ENCODE measurements around the gene STRBP. TPM values are rescaled to one million over a fixed set of nuclear protein-coding genes. Genes with fewer than 3 reads are reported as not detected.

STRBP gene
- total RNA-seq, 1 experiment from 2014 or later: 96.3 TPM

DNA sequence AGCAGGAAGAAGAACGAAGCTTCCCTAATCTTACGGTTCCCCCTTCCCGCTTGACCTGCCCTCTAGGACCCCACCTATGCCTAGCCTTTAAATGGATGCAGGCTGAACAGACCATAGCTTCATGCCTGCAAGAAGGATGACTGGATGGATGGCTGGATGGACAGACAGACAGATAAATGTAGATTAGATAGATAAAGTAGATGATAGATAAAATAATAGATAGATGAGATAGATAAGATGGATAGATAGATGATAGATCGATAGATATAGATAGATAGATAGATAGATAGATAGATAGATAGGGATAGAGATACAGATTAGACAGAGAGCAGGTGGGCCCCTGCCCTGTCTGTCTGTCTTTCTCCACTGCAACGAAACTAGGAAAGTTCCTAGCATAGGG lies 162.9 kb downstream of the STRBP start (continued):
- no peak for TF ChIP-seq CBFB (CRISPR knock-in tag; IDR thresholded peaks at IDR 0.05; ENCODE audit: low read depth)
- TF ChIP-seq, protein P1, sequence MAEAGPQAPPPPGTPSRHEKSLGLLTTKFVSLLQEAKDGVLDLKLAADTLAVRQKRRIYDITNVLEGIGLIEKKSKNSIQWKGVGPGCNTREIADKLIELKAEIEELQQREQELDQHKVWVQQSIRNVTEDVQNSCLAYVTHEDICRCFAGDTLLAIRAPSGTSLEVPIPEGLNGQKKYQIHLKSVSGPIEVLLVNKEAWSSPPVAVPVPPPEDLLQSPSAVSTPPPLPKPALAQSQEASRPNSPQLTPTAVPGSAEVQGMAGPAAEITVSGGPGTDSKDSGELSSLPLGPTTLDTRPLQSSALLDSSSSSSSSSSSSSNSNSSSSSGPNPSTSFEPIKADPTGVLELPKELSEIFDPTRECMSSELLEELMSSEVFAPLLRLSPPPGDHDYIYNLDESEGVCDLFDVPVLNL (CRISPR knock-in tag; IDR thresholded peaks at IDR 0.05; ENCODE audit: borderline replicate concordance, low read depth): no peak
- TF ChIP-seq, protein P2, sequence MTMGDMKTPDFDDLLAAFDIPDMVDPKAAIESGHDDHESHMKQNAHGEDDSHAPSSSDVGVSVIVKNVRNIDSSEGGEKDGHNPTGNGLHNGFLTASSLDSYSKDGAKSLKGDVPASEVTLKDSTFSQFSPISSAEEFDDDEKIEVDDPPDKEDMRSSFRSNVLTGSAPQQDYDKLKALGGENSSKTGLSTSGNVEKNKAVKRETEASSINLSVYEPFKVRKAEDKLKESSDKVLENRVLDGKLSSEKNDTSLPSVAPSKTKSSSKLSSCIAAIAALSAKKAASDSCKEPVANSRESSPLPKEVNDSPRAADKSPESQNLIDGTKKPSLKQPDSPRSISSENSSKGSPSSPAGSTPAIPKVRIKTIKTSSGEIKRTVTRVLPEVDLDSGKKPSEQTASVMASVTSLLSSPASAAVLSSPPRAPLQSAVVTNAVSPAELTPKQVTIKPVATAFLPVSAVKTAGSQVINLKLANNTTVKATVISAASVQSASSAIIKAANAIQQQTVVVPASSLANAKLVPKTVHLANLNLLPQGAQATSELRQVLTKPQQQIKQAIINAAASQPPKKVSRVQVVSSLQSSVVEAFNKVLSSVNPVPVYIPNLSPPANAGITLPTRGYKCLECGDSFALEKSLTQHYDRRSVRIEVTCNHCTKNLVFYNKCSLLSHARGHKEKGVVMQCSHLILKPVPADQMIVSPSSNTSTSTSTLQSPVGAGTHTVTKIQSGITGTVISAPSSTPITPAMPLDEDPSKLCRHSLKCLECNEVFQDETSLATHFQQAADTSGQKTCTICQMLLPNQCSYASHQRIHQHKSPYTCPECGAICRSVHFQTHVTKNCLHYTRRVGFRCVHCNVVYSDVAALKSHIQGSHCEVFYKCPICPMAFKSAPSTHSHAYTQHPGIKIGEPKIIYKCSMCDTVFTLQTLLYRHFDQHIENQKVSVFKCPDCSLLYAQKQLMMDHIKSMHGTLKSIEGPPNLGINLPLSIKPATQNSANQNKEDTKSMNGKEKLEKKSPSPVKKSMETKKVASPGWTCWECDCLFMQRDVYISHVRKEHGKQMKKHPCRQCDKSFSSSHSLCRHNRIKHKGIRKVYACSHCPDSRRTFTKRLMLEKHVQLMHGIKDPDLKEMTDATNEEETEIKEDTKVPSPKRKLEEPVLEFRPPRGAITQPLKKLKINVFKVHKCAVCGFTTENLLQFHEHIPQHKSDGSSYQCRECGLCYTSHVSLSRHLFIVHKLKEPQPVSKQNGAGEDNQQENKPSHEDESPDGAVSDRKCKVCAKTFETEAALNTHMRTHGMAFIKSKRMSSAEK (CRISPR knock-in tag; IDR thresholded peaks at IDR 0.05; ENCODE audit: borderline replicate concordance): no peak
- TF ChIP-seq NR1H2 (CRISPR knock-in tag; IDR thresholded peaks at IDR 0.05): no peak
- no peak for TF ChIP-seq TP53 (CRISPR knock-in tag; IDR thresholded peaks at IDR 0.05)
- TF ChIP-seq GRHL2 (CRISPR knock-in tag; IDR thresholded peaks at IDR 0.05; ENCODE audit: insufficient replicate concordance, severe bottlenecking): no peak
- TF ChIP-seq, protein P3, sequence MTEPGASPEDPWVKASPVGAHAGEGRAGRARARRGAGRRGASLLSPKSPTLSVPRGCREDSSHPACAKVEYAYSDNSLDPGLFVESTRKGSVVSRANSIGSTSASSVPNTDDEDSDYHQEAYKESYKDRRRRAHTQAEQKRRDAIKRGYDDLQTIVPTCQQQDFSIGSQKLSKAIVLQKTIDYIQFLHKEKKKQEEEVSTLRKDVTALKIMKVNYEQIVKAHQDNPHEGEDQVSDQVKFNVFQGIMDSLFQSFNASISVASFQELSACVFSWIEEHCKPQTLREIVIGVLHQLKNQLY (CRISPR knock-in tag; IDR thresholded peaks at IDR 0.05): no peak

DNA sequence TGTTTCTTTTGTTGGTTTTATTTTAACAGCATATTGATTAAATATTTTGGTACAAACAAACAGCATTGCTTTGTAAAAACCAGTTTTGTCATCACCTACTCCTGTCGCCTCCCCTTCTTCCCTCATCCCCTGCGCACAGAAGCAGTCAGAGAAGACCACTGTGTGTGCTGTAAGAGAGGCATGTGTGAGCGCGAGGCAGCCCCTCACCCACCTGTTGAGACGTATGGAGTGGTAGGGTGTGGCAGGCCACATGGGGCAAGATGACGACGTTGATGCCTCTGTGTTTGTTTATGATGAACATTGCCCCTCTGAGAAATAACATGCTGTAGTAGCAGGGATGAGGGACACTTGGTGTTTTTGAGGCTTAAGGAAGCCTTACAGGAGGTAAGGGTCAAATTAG lies 163.6 kb downstream of the STRBP start:
- Mint-ChIP-seq H3K4me3 (no peak overlapping the region), H3K9me3 (no peaks in the 10 kb centered on the region), H3K4me1 (peaks cover 10% of the 10 kb centered on the region), H3K27me3 (ENCODE audit: low read depth) (no peaks in the 10 kb centered on the region), H3K27ac (no peak overlapping the region), H3K36me3 (peaks cover 40% of the 10 kb centered on the region)
- ChIA-PET POLR2A (no interaction called here), CTCF (no interaction called here)
- DNase-seq (ENCODE audit: low spot score): no peak
- TF ChIP-seq, protein P4, sequence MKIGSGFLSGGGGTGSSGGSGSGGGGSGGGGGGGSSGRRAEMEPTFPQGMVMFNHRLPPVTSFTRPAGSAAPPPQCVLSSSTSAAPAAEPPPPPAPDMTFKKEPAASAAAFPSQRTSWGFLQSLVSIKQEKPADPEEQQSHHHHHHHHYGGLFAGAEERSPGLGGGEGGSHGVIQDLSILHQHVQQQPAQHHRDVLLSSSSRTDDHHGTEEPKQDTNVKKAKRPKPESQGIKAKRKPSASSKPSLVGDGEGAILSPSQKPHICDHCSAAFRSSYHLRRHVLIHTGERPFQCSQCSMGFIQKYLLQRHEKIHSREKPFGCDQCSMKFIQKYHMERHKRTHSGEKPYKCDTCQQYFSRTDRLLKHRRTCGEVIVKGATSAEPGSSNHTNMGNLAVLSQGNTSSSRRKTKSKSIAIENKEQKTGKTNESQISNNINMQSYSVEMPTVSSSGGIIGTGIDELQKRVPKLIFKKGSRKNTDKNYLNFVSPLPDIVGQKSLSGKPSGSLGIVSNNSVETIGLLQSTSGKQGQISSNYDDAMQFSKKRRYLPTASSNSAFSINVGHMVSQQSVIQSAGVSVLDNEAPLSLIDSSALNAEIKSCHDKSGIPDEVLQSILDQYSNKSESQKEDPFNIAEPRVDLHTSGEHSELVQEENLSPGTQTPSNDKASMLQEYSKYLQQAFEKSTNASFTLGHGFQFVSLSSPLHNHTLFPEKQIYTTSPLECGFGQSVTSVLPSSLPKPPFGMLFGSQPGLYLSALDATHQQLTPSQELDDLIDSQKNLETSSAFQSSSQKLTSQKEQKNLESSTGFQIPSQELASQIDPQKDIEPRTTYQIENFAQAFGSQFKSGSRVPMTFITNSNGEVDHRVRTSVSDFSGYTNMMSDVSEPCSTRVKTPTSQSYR (CRISPR knock-in tag; IDR thresholded peaks at IDR 0.05): no peak
- TF ChIP-seq, protein P5, sequence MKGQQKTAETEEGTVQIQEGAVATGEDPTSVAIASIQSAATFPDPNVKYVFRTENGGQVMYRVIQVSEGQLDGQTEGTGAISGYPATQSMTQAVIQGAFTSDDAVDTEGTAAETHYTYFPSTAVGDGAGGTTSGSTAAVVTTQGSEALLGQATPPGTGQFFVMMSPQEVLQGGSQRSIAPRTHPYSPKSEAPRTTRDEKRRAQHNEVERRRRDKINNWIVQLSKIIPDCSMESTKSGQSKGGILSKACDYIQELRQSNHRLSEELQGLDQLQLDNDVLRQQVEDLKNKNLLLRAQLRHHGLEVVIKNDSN (CRISPR knock-in tag; IDR thresholded peaks at IDR 0.05): no peak
- no peak for TF ChIP-seq ZNF219 (CRISPR knock-in tag; IDR thresholded peaks at IDR 0.05; ENCODE audit: borderline replicate concordance)
- no peak for TF ChIP-seq SP1 (CRISPR knock-in tag; conservative IDR thresholded peaks at IDR 0.05)
- TF ChIP-seq ZNF138 (CRISPR knock-in tag; conservative IDR thresholded peaks at IDR 0.05): no peak
- no peak for TF ChIP-seq FOXJ3 (CRISPR knock-in tag; IDR thresholded peaks at IDR 0.05; ENCODE audit: borderline replicate concordance)
- TF ChIP-seq, protein P6, sequence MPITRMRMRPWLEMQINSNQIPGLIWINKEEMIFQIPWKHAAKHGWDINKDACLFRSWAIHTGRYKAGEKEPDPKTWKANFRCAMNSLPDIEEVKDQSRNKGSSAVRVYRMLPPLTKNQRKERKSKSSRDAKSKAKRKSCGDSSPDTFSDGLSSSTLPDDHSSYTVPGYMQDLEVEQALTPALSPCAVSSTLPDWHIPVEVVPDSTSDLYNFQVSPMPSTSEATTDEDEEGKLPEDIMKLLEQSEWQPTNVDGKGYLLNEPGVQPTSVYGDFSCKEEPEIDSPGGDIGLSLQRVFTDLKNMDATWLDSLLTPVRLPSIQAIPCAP (CRISPR knock-in tag; IDR thresholded peaks at IDR 0.05): no peak
- no peak for TF ChIP-seq ZNF232 (CRISPR knock-in tag; IDR thresholded peaks at IDR 0.05)
- no peak for TF ChIP-seq NR2C2 (CRISPR knock-in tag; IDR thresholded peaks at IDR 0.05)
- TF ChIP-seq NFYB (CRISPR knock-in tag; conservative IDR thresholded peaks at IDR 0.05; ENCODE audit: low read depth): no peak
- TF ChIP-seq, protein P7, sequence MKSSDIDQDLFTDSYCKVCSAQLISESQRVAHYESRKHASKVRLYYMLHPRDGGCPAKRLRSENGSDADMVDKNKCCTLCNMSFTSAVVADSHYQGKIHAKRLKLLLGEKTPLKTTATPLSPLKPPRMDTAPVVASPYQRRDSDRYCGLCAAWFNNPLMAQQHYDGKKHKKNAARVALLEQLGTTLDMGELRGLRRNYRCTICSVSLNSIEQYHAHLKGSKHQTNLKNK (CRISPR knock-in tag; IDR thresholded peaks at IDR 0.05): no peak
- ATAC-seq: no peak
